T-cell (primary cell): ENCODE results near the gene CD300LF. TPM values are rescaled to one million over a fixed set of nuclear protein-coding genes. Genes with fewer than 3 reads are reported as not detected.

ENCODE experiments used
- ATAC-seq, 4 experiments: fragments of 200-7000 bp in 3 of 4; fragments of 150-1000 bp in 1 of 4; cut with Tn5 transposase; replicated peaks in 1 of 4; 1 replicate in 3 of 4; 2 replicates in 1 of 4; pipeline ENCODE4 v1.10.0; 2021; ENCODE audit warnings: moderate library complexity in 3 of 4, mild to moderate bottlenecking in 2 of 4, moderate number of reproducible peaks in 1 of 4
- CTCF ChIA-PET, 2 donors: fragments of 300-600 bp; sonication (Branson Sonifier 250); formaldehyde crosslinking; loops; one replicate each; lab custom pipeline; 2022; ENCODE audit warnings: antibody characterized with exemption in 2 of 2; lab: Charles Lee
- POLR2A ChIA-PET, 2 donors: fragments of 300-600 bp; sonication (Branson Sonifier 250); formaldehyde crosslinking; loops; one replicate each; lab custom pipeline; 2022; ENCODE audit warnings: antibody characterized with exemption in 2 of 2; lab: Charles Lee
- DNase-seq, 35 experiments: peaks; one replicate each; pipeline versions ENCODE4 v3.0.0 to v3.0.0-alpha.2; 2013 to 2023
- H3K27ac ChIP-seq: one replicate; pipeline ENCODE4 v1.5.1; 2013; ENCODE audit warnings: low read length
- H3K27me3 ChIP-seq, 2 experiments: replicated peaks in 1 of 2; 1 replicate in 1 of 2; 2 replicates in 1 of 2; pipeline versions ENCODE4 v1.6.1 to v1.7.0; 2013; ENCODE audit warnings: low read length in 1 of 2, mixed read lengths in 1 of 2; ENCODE audit not compliant: control insufficient read depth in 2 of 2, insufficient read depth in 2 of 2; ENCODE audit errors: extremely low read depth in 1 of 2
- H3K36me3 ChIP-seq, 2 donors: 1 replicate in 1 of 2; 2 replicates in 1 of 2; pipeline versions ENCODE4 v1.6.1 to v1.7.0; 2013; ENCODE audit warnings: low read length in 1 of 2; ENCODE audit not compliant: control insufficient read depth in 2 of 2, insufficient read depth in 1 of 2; ENCODE audit errors: extremely low read depth in 1 of 2
- H3K4me1 ChIP-seq, 2 experiments: 1 replicate in 1 of 2; 2 replicates in 1 of 2; pipeline versions ENCODE4 v1.6.1 to v1.7.0; 2013; ENCODE audit warnings: low read length in 2 of 2, mixed read lengths in 1 of 2; ENCODE audit not compliant: insufficient read depth in 2 of 2, control insufficient read depth in 1 of 2; ENCODE audit errors: extremely low read depth in 1 of 2
- H3K4me3 ChIP-seq, 2 donors: 1 replicate in 1 of 2; 2 replicates in 1 of 2; pipeline versions ENCODE4 v1.5.1 to v1.7.0; 2013; ENCODE audit warnings: mild to moderate bottlenecking in 2 of 2, low read length in 1 of 2, moderate library complexity in 1 of 2; ENCODE audit not compliant: control insufficient read depth in 1 of 2; ENCODE audit errors: extremely low read depth in 1 of 2
- H3K9me3 ChIP-seq: 2 replicates; pipeline ENCODE4 v1.7.0; 2013
- H3K27ac Mint-ChIP-seq, 2 donors: one replicate each; pipeline ENCODE4 v1.8.0; 2020 to 2021; ENCODE audit warnings: mild to moderate bottlenecking in 2 of 2, mixed read lengths in 2 of 2
- H3K27me3 Mint-ChIP-seq, 2 donors: one replicate each; pipeline ENCODE4 v1.8.0; 2021 to 2022; ENCODE audit warnings: mixed read lengths in 2 of 2
- H3K36me3 Mint-ChIP-seq: one replicate; pipeline ENCODE4 v1.8.0; 2021; ENCODE audit warnings: mixed read lengths
- H3K4me1 Mint-ChIP-seq, 3 donors: one replicate each; pipeline ENCODE4 v1.8.0; 2020 to 2022; ENCODE audit warnings: mixed read lengths in 3 of 3, mild to moderate bottlenecking in 1 of 3
- H3K4me3 Mint-ChIP-seq, 3 donors: one replicate each; pipeline ENCODE4 v1.8.0; 2020 to 2022; ENCODE audit warnings: mild to moderate bottlenecking in 3 of 3, mixed read lengths in 3 of 3, moderate library complexity in 3 of 3
- H3K9me3 Mint-ChIP-seq, 3 donors: one replicate each; pipeline ENCODE4 v1.8.0; 2020 to 2022; ENCODE audit warnings: mixed read lengths in 3 of 3
- WGBS: methylation state at CpG from one replicate; pipeline ENCODE4 v1.1.5; 2013; ENCODE audit warnings: missing lambda C conversion rate; ENCODE audit not compliant: insufficient coverage; 5-methylcytosine and 5-hydroxymethylcytosine counted together
- total RNA-seq, 35 experiments: library from RNA in 6 of 35; stranded (reverse) in 6 of 35; fragments of 120-200 nt in 1 of 35; gene quantifications; one replicate each; pipeline versions ENCODE4 v1.2.1 to v1.2.4 and lab custom pipeline; 2013 to 2026

The CD300LF gene
- total RNA-seq, 5 donors from 2014 or later (not counting 1 experiment from before 2014, with no cell fraction given), result 0.25 TPM; not detected in 4

DNA sequence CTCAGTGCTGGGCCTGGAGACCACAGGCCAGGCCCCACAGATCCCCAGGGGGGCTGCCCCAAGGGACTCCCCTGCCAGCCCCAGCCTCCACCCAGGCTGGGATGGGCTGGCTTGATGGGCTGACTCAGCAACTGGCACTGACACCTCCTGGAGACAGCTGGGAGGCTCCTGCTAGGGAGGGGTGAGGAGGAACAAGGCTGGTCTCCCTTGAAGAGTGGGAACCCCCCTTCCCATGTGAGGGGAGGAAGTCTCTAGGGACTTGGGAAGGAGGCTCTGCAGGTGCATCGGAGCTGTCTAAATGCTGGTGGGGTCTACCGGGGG lies 46.1 kb upstream of the CD300LF start:
- Mint-ChIP-seq H3K27ac (peak overlapping the region; percentile 92 to 94), H3K9me3 (no peaks in the 10 kb centered on the region), H3K27me3 (no peaks in the 10 kb centered on the region), H3K4me3 (peak overlapping the region; percentile 66 to 100 (median 68)), H3K4me1 (peaks cover 61 to 84% (median 79%) of the 10 kb centered on the region in 3 donors), H3K36me3 (peaks cover 5% of the 10 kb centered on the region)
- ChIA-PET POLR2A (no interaction called here), CTCF (interaction anchor here (0.6 to 2.5 kb wide), 11 partner anchors 9 to 426 kb away, joined by 3 to 25 read pairs (median 5); partner anchors contain the start of gene RAB37 (in 1 of the 2))
- peak in 1 of 35 experiments; percentile 48 for DNase-seq
- WGBS, result no CpG with 5 or more reads among the region's 2 CpGs
- H3K27me3 ChIP-seq, result no peaks in the 10 kb centered on the region
- H3K27ac ChIP-seq, result peak overlapping the region; percentile 62
- H3K4me3 ChIP-seq, result peak overlapping the region; percentile 39 to 58
- H3K36me3 ChIP-seq, result peaks cover 19 to 54% of the 10 kb centered on the region in 2 donors
- no peaks in the 10 kb centered on the region for H3K9me3 ChIP-seq
- peaks cover 45 to 98% of the 10 kb centered on the region in 2 experiments for H3K4me1 ChIP-seq
- ATAC-seq, result peak; percentile 15 to 44 (median 22)

GRCh38 chr17:74757931-74758847 lies 45.5 kb upstream of the CD300LF start:
- no peaks in the 10 kb centered on the region for H3K27me3 Mint-ChIP-seq
- peaks cover 5% of the 10 kb centered on the region for H3K36me3 Mint-ChIP-seq
- WGBS, result 68% methylated on average over 19 of the region's 26 CpGs
- H3K36me3 ChIP-seq, result peaks cover 13 to 47% of the 10 kb centered on the region in 2 donors
- DNase-seq (no peak), ATAC-seq (no peak)
- peak overlapping the region; percentile 62 for H3K27ac ChIP-seq
- peaks cover 47 to 98% of the 10 kb centered on the region in 2 experiments for H3K4me1 ChIP-seq
- H3K27ac Mint-ChIP-seq, result peak overlapping the region; percentile 92 to 94
- H3K4me3 ChIP-seq, result peak overlapping the region; percentile 39 to 58
- H3K9me3 ChIP-seq, result no peaks in the 10 kb centered on the region
- POLR2A ChIA-PET, result no interaction called here
- peaks cover 67 to 89% (median 84%) of the 10 kb centered on the region in 3 donors for H3K4me1 Mint-ChIP-seq
- H3K4me3 Mint-ChIP-seq, result peak overlapping the region; percentile 66 to 100 (median 68)
- no peaks in the 10 kb centered on the region for H3K9me3 Mint-ChIP-seq
- CTCF ChIA-PET, result interaction anchor here (1.1 to 2.1 kb wide), 3 partner anchors 13 to 33 kb away, joined by 4 to 8 read pairs (median 7); a partner anchor contains a TSS
- no peaks in the 10 kb centered on the region for H3K27me3 ChIP-seq

DNA sequence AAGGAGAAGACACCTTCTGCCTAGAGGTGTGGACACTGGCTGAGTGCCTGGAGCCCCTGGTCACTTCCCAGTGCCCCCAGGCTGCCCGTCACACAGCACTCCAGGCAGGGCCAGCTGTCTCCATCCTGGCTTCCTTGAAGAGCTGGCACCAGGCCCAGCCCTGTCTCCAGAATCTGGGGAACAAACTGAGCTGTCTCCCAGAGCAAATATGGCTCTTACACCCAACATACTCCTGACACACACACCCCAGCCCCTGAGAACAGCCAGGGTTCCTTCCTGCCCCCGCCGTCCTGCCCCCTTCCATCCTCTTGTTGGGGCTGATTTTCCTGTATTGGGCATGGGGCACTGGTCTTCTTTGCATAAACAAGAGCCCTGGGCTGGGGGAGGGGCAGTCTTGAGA lies 44.8 kb upstream of the CD300LF start:
- DNase-seq, result no peak
- peak overlapping the region; percentile 92 to 94 for H3K27ac Mint-ChIP-seq
- 46% methylated on average over 1 of the region's 3 CpGs for WGBS
- H3K27ac ChIP-seq, result peak overlapping the region; percentile 62
- peak overlapping the region in 1 of 2 donors; percentile 39 for H3K4me3 ChIP-seq
- no peaks in the 10 kb centered on the region for H3K27me3 Mint-ChIP-seq
- no peaks in the 10 kb centered on the region for H3K9me3 Mint-ChIP-seq
- CTCF ChIA-PET, result interaction anchor here (1.5 to 2.1 kb wide), 2 partner anchors 12 to 19 kb away, joined by 4 to 8 read pairs; a partner anchor contains a TSS
- ATAC-seq, result no peak
- peaks cover 74 to 90% (median 85%) of the 10 kb centered on the region in 3 donors for H3K4me1 Mint-ChIP-seq
- H3K36me3 Mint-ChIP-seq, result peaks cover 9% of the 10 kb centered on the region
- POLR2A ChIA-PET, result no interaction called here
- H3K9me3 ChIP-seq, result no peaks in the 10 kb centered on the region
- peaks cover 12 to 47% of the 10 kb centered on the region in 2 donors for H3K36me3 ChIP-seq
- H3K27me3 ChIP-seq, result no peaks in the 10 kb centered on the region
- peak overlapping the region; percentile 9 to 100 (median 66) for H3K4me3 Mint-ChIP-seq
- peaks cover 53 to 98% of the 10 kb centered on the region in 2 experiments for H3K4me1 ChIP-seq

GRCh38 chr17:74756891-74757290 lies 44.2 kb upstream of the CD300LF start:
- no peaks in the 10 kb centered on the region for H3K9me3 ChIP-seq
- ChIA-PET CTCF (interaction anchor here (0.6 to 1.5 kb wide), 3 partner anchors 10 to 157 kb away, joined by 4 to 12 read pairs (median 8); a partner anchor contains a TSS), POLR2A (interaction anchor here in 1 of 2 donors (0.9 kb wide), 1 partner anchor 14 kb away, joined by 3 read pairs; no protein-coding TSS in a partner anchor)
- H3K36me3 ChIP-seq, result peaks cover 12 to 47% of the 10 kb centered on the region in 2 donors
- H3K27ac ChIP-seq, result peak overlapping the region; percentile 62
- H3K4me1 ChIP-seq, result peaks cover 59 to 100% of the 10 kb centered on the region in 2 experiments
- ATAC-seq, result no peak
- H3K9me3 Mint-ChIP-seq, result no peaks in the 10 kb centered on the region
- peaks cover 80 to 95% (median 91%) of the 10 kb centered on the region in 3 donors for H3K4me1 Mint-ChIP-seq
- H3K4me3 ChIP-seq, result no peak overlapping the region
- no peak for DNase-seq
- no peaks in the 10 kb centered on the region for H3K27me3 Mint-ChIP-seq
- peak overlapping the region in 2 of 3 donors; percentile 21 to 100 for H3K4me3 Mint-ChIP-seq
- H3K27ac Mint-ChIP-seq, result peak overlapping the region; percentile 92 to 94
- WGBS, result 83% methylated on average over 2 of the region's 3 CpGs
- H3K27me3 ChIP-seq, result no peaks in the 10 kb centered on the region
- peaks cover 12% of the 10 kb centered on the region for H3K36me3 Mint-ChIP-seq

DNA sequence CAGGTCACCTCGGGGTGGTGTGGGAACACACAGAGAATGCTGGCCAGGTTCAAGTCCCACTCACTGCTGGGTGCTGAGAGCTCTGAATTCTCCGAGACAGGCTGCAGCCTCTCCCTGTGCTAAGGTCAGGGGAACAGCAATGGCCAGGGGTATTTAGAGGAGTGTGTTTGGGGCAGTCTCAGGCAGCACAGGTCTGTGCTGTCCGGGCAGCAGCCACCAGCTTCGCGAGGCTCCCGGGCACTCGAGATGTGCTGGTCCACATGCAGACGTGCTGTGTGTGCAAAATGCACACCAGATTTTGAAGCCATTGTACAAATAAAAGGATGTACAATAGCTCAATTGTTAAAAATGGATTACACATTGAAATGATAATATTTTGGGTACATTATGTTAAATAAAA lies 42.8 kb upstream of the CD300LF start:
- Mint-ChIP-seq H3K4me1 (peaks cover 92 to 94% (median 94%) of the 10 kb centered on the region in 3 donors), H3K36me3 (peaks cover 16% of the 10 kb centered on the region), H3K9me3 (no peaks in the 10 kb centered on the region), H3K27me3 (no peaks in the 10 kb centered on the region), H3K4me3 (peak overlapping the region in 1 of 3 donors; percentile 100), H3K27ac (peak overlapping the region; percentile 91 to 93)
- Histone ChIP-seq H3K4me1 (peaks cover 63 to 99% of the 10 kb centered on the region in 2 experiments), H3K9me3 (no peaks in the 10 kb centered on the region), H3K4me3 (no peak overlapping the region), H3K36me3 (peaks cover 4 to 37% of the 10 kb centered on the region in 2 donors), H3K27me3 (no peaks in the 10 kb centered on the region), H3K27ac (no peak overlapping the region)
- DNase-seq, result no peak
- CTCF ChIA-PET, result interaction anchor here (0.6 to 1.6 kb wide), 4 partner anchors 9 to 16 kb away, joined by 3 to 6 read pairs (median 5); no protein-coding TSS in a partner anchor
- POLR2A ChIA-PET, result interaction anchor here in 1 of 2 donors (0.7 to 0.8 kb wide), 2 partner anchors 311 to 382 kb away, joined by 3 to 7 read pairs; no protein-coding TSS in a partner anchor
- ATAC-seq, result no peak
- WGBS, result 89% methylated on average over 7 of the region's 8 CpGs

- Histone ChIP-seq H3K27ac (no peak overlapping the region), H3K9me3 (no peaks in the 10 kb centered on the region), H3K36me3 (peaks cover 4 to 37% of the 10 kb centered on the region in 2 donors), H3K4me1 (peaks cover 56 to 96% of the 10 kb centered on the region in 2 experiments), H3K27me3 (no peaks in the 10 kb centered on the region), H3K4me3 (no peak overlapping the region)
- ChIA-PET CTCF (interaction anchor here in 1 of 2 donors (0.6 to 1.6 kb wide), 5 partner anchors 8 to 95 kb away, joined by 3 to 6 read pairs (median 3); no protein-coding TSS in a partner anchor), POLR2A (no interaction called here)
- no peak for ATAC-seq
- H3K4me1 Mint-ChIP-seq, result peaks cover 88 to 92% (median 91%) of the 10 kb centered on the region in 3 donors
- H3K36me3 Mint-ChIP-seq, result peaks cover 17% of the 10 kb centered on the region
- WGBS, result no CpG with 5 or more reads among the region's 3 CpGs
- H3K9me3 Mint-ChIP-seq, result no peaks in the 10 kb centered on the region
- H3K4me3 Mint-ChIP-seq, result peak overlapping the region; percentile 1 to 100 (median 25)
- H3K27me3 Mint-ChIP-seq, result no peaks in the 10 kb centered on the region
- DNase-seq, result no peak
- peak overlapping the region; percentile 91 to 93 for H3K27ac Mint-ChIP-seq
These were observed 42.1 kb upstream of the CD300LF start for GRCh38 chr17:74754832-74755231.
